Suprapubic skin (tissue), 4 donors: ENCODE results near the gene LHFPL5. TPM values are rescaled to one million over a fixed set of nuclear protein-coding genes. Genes with fewer than 3 reads are reported as not detected.

ENCODE experiments used
- DNase-seq, 2 donors: peaks; one replicate each; pipeline ENCODE4 v3.0.0-alpha.2; 2019; ENCODE audit warnings: low spot score in 2 of 2
- H3K27ac ChIP-seq: fragments of 200-600 bp; sonication (generic); one replicate; pipeline ENCODE4 v1.5.1; 2019
- H3K27me3 ChIP-seq: fragments of 200-600 bp; sonication (generic); one replicate; pipeline ENCODE4 v1.5.1; 2019
- H3K36me3 ChIP-seq: fragments of 200-600 bp; sonication (generic); one replicate; pipeline ENCODE4 v1.5.1; 2019
- H3K4me1 ChIP-seq: fragments of 200-600 bp; sonication (generic); one replicate; pipeline ENCODE4 v1.5.1; 2019
- H3K4me3 ChIP-seq: fragments of 200-600 bp; sonication (generic); one replicate; pipeline ENCODE4 v1.5.1; 2019; ENCODE audit warnings: mild to moderate bottlenecking
- H3K9me3 ChIP-seq: fragments of 200-600 bp; sonication (generic); one replicate; pipeline ENCODE4 v1.5.1; 2019
- CTCF ChIP-seq, 2 donors: fragments of 200-600 bp in 1 of 2; fragments of 450-650 bp in 1 of 2; sonication (generic) in 1 of 2; IDR thresholded peaks; one replicate each; pipeline ENCODE4 v1.5.1; 2016 to 2019; ENCODE audit warnings: antibody characterized with exemption in 2 of 2, mild to moderate bottlenecking in 1 of 2, moderate library complexity in 1 of 2
- EP300 ChIP-seq: sonication (generic); formaldehyde crosslinking; IDR thresholded peaks from one replicate; pipeline ENCODE4 v1.6.1; 2017; ENCODE audit warnings: antibody characterized with exemption
- POLR2A ChIP-seq, 2 donors: fragments of 450-650 bp; IDR thresholded peaks; one replicate each; pipeline ENCODE4 v1.6.1; 2017; ENCODE audit warnings: antibody characterized with exemption in 2 of 2, mild to moderate bottlenecking in 2 of 2, moderate library complexity in 2 of 2
- POLR2AphosphoS5 ChIP-seq, 3 donors: sonication (generic); formaldehyde crosslinking; IDR thresholded peaks; one replicate each; pipeline ENCODE4 v1.6.1; 2017; ENCODE audit warnings: antibody characterized with exemption in 3 of 3
- WGBS: methylation state at CpG from one replicate; pipeline ENCODE4 v1.1.5; 2018; 5-methylcytosine and 5-hydroxymethylcytosine counted together
- total RNA-seq, 4 donors: library from RNA; depleted of rRNA; stranded (reverse); fragments of >200 nt; gene quantifications; one replicate each; pipeline ENCODE4 v1.1.0, GENCODE V29; 2016

The LHFPL5 gene
- total RNA-seq, 4 donors from 2014 or later: not detected

- Histone ChIP-seq H3K4me3 (no peak overlapping the region), H3K36me3 (peaks cover 60% of the 10 kb centered on the region), H3K27ac (no peak overlapping the region), H3K4me1 (no peaks in the 10 kb centered on the region), H3K9me3 (no peaks in the 10 kb centered on the region), H3K27me3 (no peaks in the 10 kb centered on the region)
- TF ChIP-seq EP300: no peak
- no peak for TF ChIP-seq POLR2AphosphoS5 (IDR thresholded peaks at IDR 0.05)
- no peak for TF ChIP-seq CTCF (IDR thresholded peaks at IDR 0.05)
- no peak for TF ChIP-seq POLR2A (IDR thresholded peaks at IDR 0.05)
- DNase-seq: no peak
- WGBS: 90% methylated on average over 4 of the region's 4 CpGs
These were observed 47.8 kb downstream of the LHFPL5 start for GRCh38 chr6:35852994-35853393.

GRCh38 chr6:35856250-35856649 lies 51.1 kb downstream of the LHFPL5 start:
- no peak for TF ChIP-seq EP300
- no peak for TF ChIP-seq POLR2AphosphoS5 (IDR thresholded peaks at IDR 0.05)
- no peak for TF ChIP-seq POLR2A (IDR thresholded peaks at IDR 0.05)
- no peak for TF ChIP-seq CTCF (IDR thresholded peaks at IDR 0.05)
- no peaks in the 10 kb centered on the region for H3K9me3 ChIP-seq
- H3K4me3 ChIP-seq: no peak overlapping the region
- DNase-seq: no peak
- no peaks in the 10 kb centered on the region for H3K4me1 ChIP-seq
- 100% methylated on average over 1 of the region's 1 CpG for whole genome bisulfite sequencing
- H3K36me3 ChIP-seq: peaks cover 59% of the 10 kb centered on the region
- H3K27me3 ChIP-seq: no peaks in the 10 kb centered on the region
- no peak overlapping the region for H3K27ac ChIP-seq

GRCh38 chr6:35857853-35858252 lies 52.7 kb downstream of the LHFPL5 start:
- peaks cover 60% of the 10 kb centered on the region for H3K36me3 ChIP-seq
- H3K27ac ChIP-seq: no peak overlapping the region
- H3K4me1 ChIP-seq: no peaks in the 10 kb centered on the region
- H3K4me3 ChIP-seq: no peak overlapping the region
- no peaks in the 10 kb centered on the region for H3K27me3 ChIP-seq
- no peaks in the 10 kb centered on the region for H3K9me3 ChIP-seq
- DNase-seq: no peak
- TF ChIP-seq POLR2A (IDR thresholded peaks at IDR 0.05) (no peak), CTCF (IDR thresholded peaks at IDR 0.05) (no peak), EP300 (no peak), POLR2AphosphoS5 (IDR thresholded peaks at IDR 0.05) (no peak)

GRCh38 chr6:35859367-35859766 lies 54.2 kb downstream of the LHFPL5 start:
- Histone ChIP-seq H3K4me1 (no peaks in the 10 kb centered on the region), H3K4me3 (no peak overlapping the region), H3K27me3 (no peaks in the 10 kb centered on the region), H3K36me3 (peaks cover 48% of the 10 kb centered on the region), H3K27ac (no peak overlapping the region), H3K9me3 (no peaks in the 10 kb centered on the region)
- 91% methylated on average over 4 of the region's 4 CpGs for WGBS
- no peak for TF ChIP-seq EP300
- no peak for TF ChIP-seq CTCF (IDR thresholded peaks at IDR 0.05)
- no peak for TF ChIP-seq POLR2A (IDR thresholded peaks at IDR 0.05)
- TF ChIP-seq POLR2AphosphoS5 (IDR thresholded peaks at IDR 0.05): no peak
- no peak for DNase-seq

Other genes with a start within 250 kb of the LHFPL5 start
- gene FKBP5, start 116.4 kb upstream of the LHFPL5 start, total RNA-seq: 100 to 1,000 TPM; 198 to 321 (median 244) TPM
- 1 to 10 TPM in 1 of 4 donors, under 1 TPM in 2, not detected in 1; 0.53 to 1.2 (median 0.55) TPM for gene ARMC12, start 68.3 kb upstream of the LHFPL5 start, total RNA-seq
- not detected for gene CLPSL2, start 28.8 kb upstream of the LHFPL5 start, total RNA-seq
- gene CLPSL1, start 24.3 kb upstream of the LHFPL5 start, total RNA-seq: not detected
- gene CLPS, start 8.0 kb upstream of the LHFPL5 start, total RNA-seq: not detected
- 100 to 1,000 TPM in 1 of 4 donors, 10 to 100 TPM in 3; 73.9 to 127 (median 91.2) TPM for gene SRPK1, start 115.7 kb downstream of the LHFPL5 start, total RNA-seq
- not detected for gene SLC26A8, start 219.3 kb downstream of the LHFPL5 start, total RNA-seq
- gene MAPK14, start 222.5 kb downstream of the LHFPL5 start, total RNA-seq: 100 to 1,000 TPM in 1 of 4 donors, 10 to 100 TPM in 3; 51.7 to 105 (median 57.8) TPM